ENCODE data around the gene CBLN2. TPM values are rescaled to one million over a fixed set of nuclear protein-coding genes. Genes with fewer than 3 reads are reported as not detected.

Gene CBLN2
- total RNA-seq, 1 experiment from 2014 or later = not detected

- ATAC-seq = no peak
- Histone ChIP-seq H3K27me3 (ENCODE audit: insufficient read depth, low read length) (no peaks in the 10 kb centered on the region), H3K36me3 (ENCODE audit: control insufficient read depth in 1 of 2, insufficient read depth in 2 of 2, low read length in 2 of 2) (no peaks in the 10 kb centered on the region), H3K4me2 (ENCODE audit: low read length) (no peak overlapping the region), H4K20me1 (ENCODE audit: insufficient read depth) (no peaks in the 10 kb centered on the region), H3K27ac (ENCODE audit: low read depth, low read length) (no peak overlapping the region), H3K9ac (ENCODE audit: low read length) (no peak overlapping the region), H3K9me3 (ENCODE audit: control insufficient read depth in 1 of 2, insufficient read depth in 1 of 2, low read depth in 1 of 2, low read length in 2 of 2) (peaks cover 8 to 18% of the 10 kb centered on the region in 2 experiments; a peak in 2 of 4 replicates), H2AFZ (ENCODE audit: low read depth, low read length, poor library complexity, severe bottlenecking) (no peak overlapping the region), H3K4me1 (ENCODE audit: control insufficient read depth in 1 of 2, insufficient read depth in 2 of 2, low read length in 2 of 2) (no peaks in the 10 kb centered on the region), H3K9me2 (ENCODE audit: insufficient read depth) (no peaks in the 10 kb centered on the region), H3K4me3 (replicated peaks in 1 of 2; ENCODE audit: low read depth in 1 of 2, low read length in 2 of 2) (no peak overlapping the region), H3K79me2 (ENCODE audit: insufficient read depth, low read length) (no peaks in the 10 kb centered on the region)
- no peak for DNase-seq (ENCODE audit: low read depth, low spot score)
- CTCF ChIA-PET = no interaction called here
- intact Hi-C loops (cut with micrococcal nuclease) = no loop called here
- TF ChIP-seq ZFX (IDR thresholded peaks at IDR 0.05) = no peak
- no peak for TF ChIP-seq POLR2AphosphoS5 (IDR thresholded peaks at IDR 0.05; ENCODE audit: low read depth, low read length)
- no peak for TF ChIP-seq JUND (IDR thresholded peaks at IDR 0.05)
- TF ChIP-seq RAD21 (IDR thresholded peaks at IDR 0.05; ENCODE audit: low read depth) = no peak
- TF ChIP-seq POLR2A (IDR thresholded peaks at IDR 0.05; ENCODE audit: borderline replicate concordance, extremely low read depth, insufficient read depth, insufficient read length) = no peak
- no peak for TF ChIP-seq SRF (IDR thresholded peaks at IDR 0.05; ENCODE audit: low read depth)
- no peak for TF ChIP-seq MAX (IDR thresholded peaks at IDR 0.05)
- no peak for TF ChIP-seq EZH2phosphoT487 (IDR thresholded peaks at IDR 0.05; ENCODE audit: borderline replicate concordance)
- no peak for TF ChIP-seq FOSL1 (IDR thresholded peaks at IDR 0.05; ENCODE audit: low read depth)
- TF ChIP-seq YY1 (IDR thresholded peaks at IDR 0.05; ENCODE audit: extremely low read depth, insufficient replicate concordance, low read depth, low read length) = no peak
- no peak for TF ChIP-seq EGR1 (IDR thresholded peaks at IDR 0.05; ENCODE audit: low read depth)
- no peak for TF ChIP-seq CBX3 (IDR thresholded peaks at IDR 0.05; ENCODE audit: low read depth)
- no peak for TF ChIP-seq ELF1 (IDR thresholded peaks at IDR 0.05; ENCODE audit: borderline replicate concordance, low read depth)
- TF ChIP-seq CTCF (IDR thresholded peaks at IDR 0.05 in 2 of 3, conservative IDR thresholded peaks at IDR 0.05 in 1 of 3; ENCODE audit: borderline replicate concordance in 1 of 3, insufficient read depth in 1 of 3, low read depth in 2 of 3, low read length in 2 of 3) = no peak
- RAD21 ChIA-PET (ENCODE audit: low non-redundant PET in 1 of 2, low total read pairs in 2 of 2, uncharacterized antibody in 2 of 2, unreplicated experiment in 2 of 2) = no interaction called here
- BruUV-seq (replicated peaks) = no TSS peak
- POLR2A ChIA-PET = no interaction called here
Observed at GRCh38 chr18:72539901-72540300, 4.2 kb downstream of the CBLN2 start.
